ENCODE measurements around the gene ZNF700.
"Not testable (repeated sequence)": the region's sequence is repeated elsewhere in the genome, so short reads cannot be mapped to it uniquely, and the experiment has no call there.

The ZNF700 gene

GRCh38 chr19:11948646-11949045 lies 23.7 kb downstream of the ZNF700 start:
- no peak for TF ChIP-seq CTCF (IDR thresholded peaks at IDR 0.05)
- no peak overlapping the region for H3K4me3 ChIP-seq (ENCODE audit: low read depth in 1 of 2, low read length in 1 of 2)
- peaks cover 98% of the 10 kb centered on the region for H3K9me3 ChIP-seq
- no peaks in the 10 kb centered on the region for H3K4me1 ChIP-seq (ENCODE audit: control insufficient read depth in 1 of 2, insufficient read depth in 1 of 2, low read depth in 1 of 2, low read length in 1 of 2)
- H3K27ac ChIP-seq = no peak overlapping the region
- peaks cover 38% of the 10 kb centered on the region for H3K36me3 ChIP-seq
- no peaks in the 10 kb centered on the region for H3K27me3 ChIP-seq

GRCh38 chr19:11949201-11949600 lies 24.3 kb downstream of the ZNF700 start:
- Histone ChIP-seq H3K4me3 (ENCODE audit: low read depth in 1 of 2, low read length in 1 of 2) (no peak overlapping the region), H3K4me1 (ENCODE audit: control insufficient read depth in 1 of 2, insufficient read depth in 1 of 2, low read depth in 1 of 2, low read length in 1 of 2) (no peaks in the 10 kb centered on the region), H3K9me3 (peaks cover 95% of the 10 kb centered on the region), H3K36me3 (peaks cover 35% of the 10 kb centered on the region), H3K27ac (no peak overlapping the region), H3K27me3 (no peaks in the 10 kb centered on the region)
- no peak for TF ChIP-seq CTCF (IDR thresholded peaks at IDR 0.05)

GRCh38 chr19:11949614-11950080 lies 24.7 kb downstream of the ZNF700 start:
- H3K27me3 ChIP-seq; H3K4me1 ChIP-seq (ENCODE audit: control insufficient read depth in 1 of 2, insufficient read depth in 1 of 2, low read depth in 1 of 2, low read length in 1 of 2); H3K27ac ChIP-seq; H3K4me3 ChIP-seq (ENCODE audit: low read depth in 1 of 2, low read length in 1 of 2): not testable (repeated sequence)
- H3K36me3 ChIP-seq = peaks cover 32% of the 10 kb centered on the region
- H3K9me3 ChIP-seq = peaks cover 95% of the 10 kb centered on the region

- no peak for TF ChIP-seq CTCF (IDR thresholded peaks at IDR 0.05)
- Histone ChIP-seq H3K27ac (no peak overlapping the region), H3K4me1 (ENCODE audit: control insufficient read depth in 1 of 2, insufficient read depth in 1 of 2, low read depth in 1 of 2, low read length in 1 of 2) (no peaks in the 10 kb centered on the region), H3K36me3 (peaks cover 31% of the 10 kb centered on the region), H3K27me3 (no peaks in the 10 kb centered on the region), H3K4me3 (ENCODE audit: low read depth in 1 of 2, low read length in 1 of 2) (no peak overlapping the region), H3K9me3 (peaks cover 90% of the 10 kb centered on the region)
These were observed 25.4 kb downstream of the ZNF700 start for GRCh38 chr19:11950312-11950711.

GRCh38 chr19:11963566-11964355 lies 38.9 kb downstream of the ZNF700 start:
- Histone ChIP-seq H3K4me3 (ENCODE audit: low read depth in 1 of 2, low read length in 1 of 2) (peak overlapping the region; percentile 86 to 90), H3K27me3 (no peaks in the 10 kb centered on the region), H3K9me3 (no peaks in the 10 kb centered on the region), H3K36me3 (peaks cover 3% of the 10 kb centered on the region), H3K4me1 (ENCODE audit: control insufficient read depth in 1 of 2, insufficient read depth in 1 of 2, low read depth in 1 of 2, low read length in 1 of 2) (peaks cover 19 to 24% of the 10 kb centered on the region in 2 experiments), H3K27ac (peak overlapping the region; percentile 100)
- peak; percentile 84 for TF ChIP-seq CTCF (IDR thresholded peaks at IDR 0.05)

- no peaks in the 10 kb centered on the region for H3K27me3 ChIP-seq
- H3K4me3 ChIP-seq (ENCODE audit: low read depth in 1 of 2, low read length in 1 of 2) = peak overlapping the region; percentile 86 to 90
- no peak for TF ChIP-seq CTCF (IDR thresholded peaks at IDR 0.05)
- peaks cover 3% of the 10 kb centered on the region for H3K36me3 ChIP-seq
- H3K27ac ChIP-seq = peak overlapping the region; percentile 100
- no peaks in the 10 kb centered on the region for H3K9me3 ChIP-seq
- H3K4me1 ChIP-seq (ENCODE audit: control insufficient read depth in 1 of 2, insufficient read depth in 1 of 2, low read depth in 1 of 2, low read length in 1 of 2) = peaks cover 19 to 24% of the 10 kb centered on the region in 2 experiments
These were observed 39.6 kb downstream of the ZNF700 start for GRCh38 chr19:11964496-11964857.

Measured in neutrophil (primary cell).